SK-N-SH treated with all-trans-retinoic acid at 6 μM for 48 hours (cell line): ENCODE results near the gene DCP1B.

Experiments used
- ARNTL ChIP-seq: fragments of 450-650 bp; formaldehyde crosslinking; IDR thresholded peaks from 2 replicates; pipeline ENCODE4 v1.5.0; 2020; ENCODE audit warnings: low read depth, mild to moderate bottlenecking, moderate library complexity, borderline replicate concordance
- CSDC2 ChIP-seq: fragments of 250-450 bp; sonication (Bioruptor Pico); IDR thresholded peaks from 2 replicates; pipeline ENCODE4 v1.5.0; 2020; ENCODE audit warnings: mild to moderate bottlenecking, moderate library complexity
- ESRRG ChIP-seq: fragments of 250-450 bp; sonication (Bioruptor Pico); IDR thresholded peaks from 2 replicates; pipeline ENCODE4 v1.6.1; 2021; ENCODE audit warnings: mild to moderate bottlenecking
- ISL1 ChIP-seq: fragments of 250-450 bp; sonication (Bioruptor Pico); IDR thresholded peaks from 2 replicates; pipeline ENCODE4 v2.1.2; 2022; ENCODE audit warnings: mild to moderate bottlenecking, moderate library complexity
- SNAI2 ChIP-seq: fragments of 250-450 bp; sonication (Bioruptor Pico); IDR thresholded peaks from 2 replicates; pipeline ENCODE4 v1.5.0; 2020; ENCODE audit warnings: mild to moderate bottlenecking, moderate library complexity
- ZFP3 ChIP-seq: fragments of 250-450 bp; sonication (Bioruptor Pico); IDR thresholded peaks from 2 replicates; pipeline ENCODE4 v1.5.0; 2020; ENCODE audit warnings: mild to moderate bottlenecking, moderate library complexity
- ZNF70 ChIP-seq: fragments of 450-650 bp; formaldehyde crosslinking; IDR thresholded peaks from 2 replicates; pipeline ENCODE4 v1.5.0; 2020; ENCODE audit warnings: mild to moderate bottlenecking, moderate library complexity
- ZNF8 ChIP-seq: fragments of 450-650 bp; formaldehyde crosslinking; IDR thresholded peaks from 2 replicates; pipeline ENCODE4 v1.5.0; 2020; ENCODE audit warnings: mild to moderate bottlenecking, moderate library complexity
- TF ChIP-seq, protein P1 (sequence below): fragments of 250-450 bp; sonication (Bioruptor Pico); IDR thresholded peaks from 2 replicates; pipeline ENCODE4 v1.8.0; 2020; ENCODE audit warnings: mild to moderate bottlenecking, moderate library complexity, borderline replicate concordance

DNA sequence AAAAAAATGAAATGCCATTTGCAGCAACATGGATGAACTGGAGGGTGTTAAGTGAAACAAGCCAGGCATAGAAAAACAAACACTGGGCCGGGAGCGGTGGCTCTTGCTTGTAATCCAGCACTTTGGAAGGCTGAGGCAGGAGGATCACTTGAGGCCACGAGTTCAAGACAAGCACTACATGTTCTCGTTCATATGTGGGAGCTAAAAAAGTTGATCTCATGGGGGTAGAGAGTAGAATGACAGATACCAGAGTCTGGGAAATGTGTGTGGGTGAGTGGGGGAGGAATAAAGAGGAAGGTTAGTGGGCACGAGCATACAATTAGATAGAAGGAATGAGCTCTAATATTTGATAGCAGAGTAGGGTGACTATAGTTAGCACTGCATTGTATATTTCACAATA, 107.3 kb downstream of the DCP1B start:
- no peak for TF ChIP-seq ZFP3 (CRISPR knock-in tag)
- TF ChIP-seq ZNF8 (CRISPR knock-in tag) = no peak
- TF ChIP-seq CSDC2 = no peak
- no peak for TF ChIP-seq ARNTL (CRISPR knock-in tag)
- TF ChIP-seq, protein P1, sequence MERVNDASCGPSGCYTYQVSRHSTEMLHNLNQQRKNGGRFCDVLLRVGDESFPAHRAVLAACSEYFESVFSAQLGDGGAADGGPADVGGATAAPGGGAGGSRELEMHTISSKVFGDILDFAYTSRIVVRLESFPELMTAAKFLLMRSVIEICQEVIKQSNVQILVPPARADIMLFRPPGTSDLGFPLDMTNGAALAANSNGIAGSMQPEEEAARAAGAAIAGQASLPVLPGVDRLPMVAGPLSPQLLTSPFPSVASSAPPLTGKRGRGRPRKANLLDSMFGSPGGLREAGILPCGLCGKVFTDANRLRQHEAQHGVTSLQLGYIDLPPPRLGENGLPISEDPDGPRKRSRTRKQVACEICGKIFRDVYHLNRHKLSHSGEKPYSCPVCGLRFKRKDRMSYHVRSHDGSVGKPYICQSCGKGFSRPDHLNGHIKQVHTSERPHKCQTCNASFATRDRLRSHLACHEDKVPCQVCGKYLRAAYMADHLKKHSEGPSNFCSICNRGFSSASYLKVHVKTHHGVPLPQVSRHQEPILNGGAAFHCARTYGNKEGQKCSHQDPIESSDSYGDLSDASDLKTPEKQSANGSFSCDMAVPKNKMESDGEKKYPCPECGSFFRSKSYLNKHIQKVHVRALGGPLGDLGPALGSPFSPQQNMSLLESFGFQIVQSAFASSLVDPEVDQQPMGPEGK (CRISPR knock-in tag) = no peak
- TF ChIP-seq ESRRG (CRISPR knock-in tag) = no peak
- TF ChIP-seq SNAI2 (CRISPR knock-in tag) = no peak
- TF ChIP-seq ZNF70 (CRISPR knock-in tag) = no peak
- TF ChIP-seq ISL1 (CRISPR knock-in tag) = no peak
